Calu3 (cell line): ENCODE data around the gene PSMA5. TPM values are rescaled to one million over a fixed set of nuclear protein-coding genes. Genes with fewer than 3 reads are reported as not detected.
"Not testable (repeated sequence)": the region's sequence is repeated elsewhere in the genome, so short reads cannot be mapped to it uniquely, and the experiment has no call there.

ENCODE experiments used
- Bru-seq: library from RNA; stranded (reverse); fragments of 400-500 nt; gene quantifications from one replicate; lab custom pipeline; 2021; lab: Mats Ljungman, UMichigan
- BruChase-seq, 2 experiments: library from RNA; stranded (reverse); fragments of 400-500 nt; gene quantifications; one replicate each; lab custom pipeline; 2021; lab: Mats Ljungman, UMichigan
- BruUV-seq: library from RNA; stranded (reverse); fragments of 400-500 nt; replicated peaks from 2 replicates; lab custom pipeline; 2021; lab: Mats Ljungman, UMichigan
- CTCF ChIA-PET: fragments of 300-600 bp; sonication (Branson Sonifier 250); formaldehyde crosslinking; loops from one replicate; lab custom pipeline; 2022; ENCODE audit warnings: antibody characterized with exemption; lab: Charles Lee
- DNase-seq: peaks from one replicate; pipeline ENCODE4 v3.0.0; 2022
- H3K27ac Mint-ChIP-seq: one replicate; pipeline ENCODE4 v1.8.0; 2022; ENCODE audit warnings: mixed read lengths; ENCODE audit not compliant: unreplicated experiment
- H3K27me3 Mint-ChIP-seq: one replicate; pipeline ENCODE4 v1.8.0; 2022; ENCODE audit warnings: mixed read lengths; ENCODE audit not compliant: unreplicated experiment
- H3K36me3 Mint-ChIP-seq: one replicate; pipeline ENCODE4 v1.8.0; 2022; ENCODE audit warnings: mild to moderate bottlenecking, moderate library complexity, mixed read lengths; ENCODE audit not compliant: insufficient read depth, unreplicated experiment
- H3K4me1 Mint-ChIP-seq: one replicate; pipeline ENCODE4 v1.8.0; 2022; ENCODE audit warnings: mild to moderate bottlenecking, low read depth, mixed read lengths; ENCODE audit not compliant: unreplicated experiment
- H3K4me3 Mint-ChIP-seq: one replicate; pipeline ENCODE4 v1.8.0; 2022; ENCODE audit warnings: mild to moderate bottlenecking, low read depth, moderate library complexity, mixed read lengths; ENCODE audit not compliant: unreplicated experiment
- H3K9me3 Mint-ChIP-seq: one replicate; pipeline ENCODE4 v1.8.0; 2022; ENCODE audit warnings: low read depth, mixed read lengths; ENCODE audit not compliant: unreplicated experiment
- intact Hi-C: fragments of 100-400 bp; cut with micrococcal nuclease; formaldehyde crosslinking; loops from one replicate; pipeline ENCODE4 v1.10.0; 2022; ENCODE audit not compliant: unreplicated experiment
- long read RNA-seq: library from polyadenylated mRNA; stranded (forward); transcript quantifications from one replicate; pipeline ENCODE4 v2.0.0, GENCODE V29; 2022
- total RNA-seq: library from RNA; stranded (reverse); gene quantifications from 2 replicates; pipeline ENCODE4 v1.2.3, GENCODE V29; 2022
- TF ChIP-seq, protein P1 (sequence below): fragments of 200-600 bp; IDR thresholded peaks from one replicate; pipeline ENCODE4 v1.8.0; 2022; ENCODE audit warnings: antibody characterized with exemption; ENCODE audit not compliant: unreplicated experiment

Gene PSMA5
- total RNA-seq (108 and 121 TPM in 2 replicates), Bru-seq, nascent RNA (percentile 93 among the genes with signal in this experiment), BruChase-seq, experiment 1, labeled RNA remaining after a 6-hour chase (percentile 90 among the genes with signal in this experiment), BruChase-seq, experiment 2, labeled RNA remaining after a 2-hour chase (percentile 88 among the genes with signal in this experiment)
- long read RNA-seq, transcript PSMA5-201 (9 exons, 3,729 nt): major isoform, 286 of 323 reads
- long read RNA-seq, partial matches to known transcripts: 7 of 323 reads
- long read RNA-seq, other reads (novel, unspliced or antisense): 30 of 323 reads

GRCh38 chr1:109426281-109427170 lies at the start of gene PSMA5:
TSS of gene PSMA5 (minus strand) at chr1:109426448. CDS start at chr1:109426330, 118 bp downstream.
- CTCF ChIA-PET: interaction anchor here (0.6 to 0.9 kb wide), 4 partner anchors 43 to 1076 kb away, joined by 3 to 4 read pairs (median 3); partner anchors contain the start of gene ATXN7L2
- DNase-seq: peak; percentile 92
- intact Hi-C loops: loop anchor here (2.0 to 5.0 kb wide), 3 partner anchors 36 to 106 kb away; no protein-coding TSS in a partner anchor
- Mint-ChIP-seq H3K27ac (peak within 1 kb of the TSS; percentile 89), H3K4me3 (peak within 1 kb of the TSS; percentile 89), H3K36me3 (peaks cover 42% of the 10 kb centered on the region), H3K27me3 (no peaks in the 10 kb centered on the region), H3K4me1 (peaks cover 22% of the 10 kb centered on the region), H3K9me3 (no peaks in the 10 kb centered on the region)
- TF ChIP-seq, protein P1, sequence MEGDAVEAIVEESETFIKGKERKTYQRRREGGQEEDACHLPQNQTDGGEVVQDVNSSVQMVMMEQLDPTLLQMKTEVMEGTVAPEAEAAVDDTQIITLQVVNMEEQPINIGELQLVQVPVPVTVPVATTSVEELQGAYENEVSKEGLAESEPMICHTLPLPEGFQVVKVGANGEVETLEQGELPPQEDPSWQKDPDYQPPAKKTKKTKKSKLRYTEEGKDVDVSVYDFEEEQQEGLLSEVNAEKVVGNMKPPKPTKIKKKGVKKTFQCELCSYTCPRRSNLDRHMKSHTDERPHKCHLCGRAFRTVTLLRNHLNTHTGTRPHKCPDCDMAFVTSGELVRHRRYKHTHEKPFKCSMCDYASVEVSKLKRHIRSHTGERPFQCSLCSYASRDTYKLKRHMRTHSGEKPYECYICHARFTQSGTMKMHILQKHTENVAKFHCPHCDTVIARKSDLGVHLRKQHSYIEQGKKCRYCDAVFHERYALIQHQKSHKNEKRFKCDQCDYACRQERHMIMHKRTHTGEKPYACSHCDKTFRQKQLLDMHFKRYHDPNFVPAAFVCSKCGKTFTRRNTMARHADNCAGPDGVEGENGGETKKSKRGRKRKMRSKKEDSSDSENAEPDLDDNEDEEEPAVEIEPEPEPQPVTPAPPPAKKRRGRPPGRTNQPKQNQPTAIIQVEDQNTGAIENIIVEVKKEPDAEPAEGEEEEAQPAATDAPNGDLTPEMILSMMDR: no peak
- BruUV-seq: no TSS peak

DNA sequence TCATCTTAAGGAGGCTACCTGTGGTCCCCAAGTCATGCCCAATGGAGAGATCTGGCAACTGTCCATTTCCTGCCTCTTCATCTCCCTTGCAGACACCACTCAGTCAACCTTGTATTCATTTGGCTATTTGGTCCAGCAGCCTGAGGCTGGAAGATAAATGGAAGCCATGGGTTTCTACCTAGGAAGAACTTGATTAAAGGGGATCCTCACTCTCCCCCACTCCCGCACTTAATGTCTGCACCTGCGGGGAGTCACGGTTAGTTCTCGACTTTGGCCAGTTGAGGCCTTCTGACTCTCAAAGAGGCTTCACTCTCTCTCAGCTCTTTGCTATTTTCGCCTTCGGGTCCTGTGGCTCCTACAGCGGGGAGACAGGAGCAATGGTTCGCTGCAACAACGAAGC lies 49.0 kb upstream of the PSMA5 start:
- TF ChIP-seq, protein P1: no peak
- Mint-ChIP-seq H3K27me3 (peaks cover 94% of the 10 kb centered on the region), H3K36me3 (no peaks in the 10 kb centered on the region), H3K27ac (no peak overlapping the region), H3K4me1 (no peaks in the 10 kb centered on the region), H3K4me3 (no peak overlapping the region), H3K9me3 (no peaks in the 10 kb centered on the region)
- DNase-seq: no peak
- CTCF ChIA-PET: interaction anchor here (0.5 kb wide), 1 partner anchor 454 kb away, joined by 7 read pairs; no protein-coding TSS in a partner anchor
- intact Hi-C loops: no loop called here
- BruUV-seq: no TSS peak

GRCh38 chr1:109474697-109475096 lies 48.4 kb upstream of the PSMA5 start:
- H3K4me1 Mint-ChIP-seq: no peaks in the 10 kb centered on the region
- intact Hi-C loops: no loop called here
- H3K9me3 Mint-ChIP-seq: no peaks in the 10 kb centered on the region
- TF ChIP-seq, protein P1: no peak
- DNase-seq: no peak
- H3K4me3 Mint-ChIP-seq: no peak overlapping the region
- peaks cover 94% of the 10 kb centered on the region for H3K27me3 Mint-ChIP-seq
- H3K27ac Mint-ChIP-seq: no peak overlapping the region
- no peaks in the 10 kb centered on the region for H3K36me3 Mint-ChIP-seq
- CTCF ChIA-PET: no interaction called here
- BruUV-seq: no TSS peak

DNA sequence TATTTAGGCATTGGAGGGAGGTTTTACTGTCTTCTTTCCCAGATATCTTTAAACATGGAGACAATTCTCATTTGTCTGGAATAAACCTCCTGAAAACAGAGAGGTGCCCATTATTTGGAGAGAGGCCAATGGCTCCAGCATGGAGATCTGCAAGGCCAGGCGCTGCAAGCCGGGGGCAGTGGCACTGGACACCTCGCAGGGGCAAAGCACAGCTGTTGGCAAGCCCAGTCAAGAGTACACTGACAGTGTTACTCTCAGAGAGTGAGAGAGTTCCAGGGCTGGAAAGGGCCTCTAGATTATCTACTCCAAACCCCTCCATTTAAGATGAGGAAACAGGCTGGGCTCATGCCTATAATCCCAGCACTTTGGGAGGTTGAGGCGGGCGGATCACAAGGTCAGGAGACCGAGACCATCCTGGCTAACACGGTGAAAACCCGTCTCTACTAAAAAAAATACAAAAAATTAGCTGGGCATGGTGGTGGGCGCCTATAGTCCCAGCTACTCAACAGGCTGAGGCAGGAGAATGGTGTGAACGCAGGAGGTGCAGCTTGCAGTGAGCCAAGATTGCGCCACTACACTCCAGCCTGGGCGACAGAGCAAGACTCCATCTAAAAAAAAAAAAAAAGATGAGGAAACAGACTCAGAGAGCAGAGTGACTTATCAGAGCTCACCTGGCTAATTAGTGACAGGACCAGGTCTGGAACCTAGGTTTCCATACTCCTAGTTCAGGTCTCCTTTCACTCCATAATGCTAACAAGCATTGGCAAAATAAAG lies 47.2 kb upstream of the PSMA5 start:
- H3K9me3 Mint-ChIP-seq, H3K36me3 Mint-ChIP-seq, BruUV-seq, CTCF ChIA-PET, H3K4me3 Mint-ChIP-seq, H3K27ac Mint-ChIP-seq, intact Hi-C loops, H3K4me1 Mint-ChIP-seq, DNase-seq: not testable (repeated sequence)
- peaks cover 94% of the 10 kb centered on the region for H3K27me3 Mint-ChIP-seq
